ENCODE data around the gene STK25. TPM values are rescaled to one million over a fixed set of nuclear protein-coding genes. Genes with fewer than 3 reads are reported as not detected.

Gene STK25
- total and polyA plus RNA-seq, 2 donors (not counting 3 experiments of a cell fraction or from before 2014, with no cell fraction given) = 286 to 715 TPM

DNA sequence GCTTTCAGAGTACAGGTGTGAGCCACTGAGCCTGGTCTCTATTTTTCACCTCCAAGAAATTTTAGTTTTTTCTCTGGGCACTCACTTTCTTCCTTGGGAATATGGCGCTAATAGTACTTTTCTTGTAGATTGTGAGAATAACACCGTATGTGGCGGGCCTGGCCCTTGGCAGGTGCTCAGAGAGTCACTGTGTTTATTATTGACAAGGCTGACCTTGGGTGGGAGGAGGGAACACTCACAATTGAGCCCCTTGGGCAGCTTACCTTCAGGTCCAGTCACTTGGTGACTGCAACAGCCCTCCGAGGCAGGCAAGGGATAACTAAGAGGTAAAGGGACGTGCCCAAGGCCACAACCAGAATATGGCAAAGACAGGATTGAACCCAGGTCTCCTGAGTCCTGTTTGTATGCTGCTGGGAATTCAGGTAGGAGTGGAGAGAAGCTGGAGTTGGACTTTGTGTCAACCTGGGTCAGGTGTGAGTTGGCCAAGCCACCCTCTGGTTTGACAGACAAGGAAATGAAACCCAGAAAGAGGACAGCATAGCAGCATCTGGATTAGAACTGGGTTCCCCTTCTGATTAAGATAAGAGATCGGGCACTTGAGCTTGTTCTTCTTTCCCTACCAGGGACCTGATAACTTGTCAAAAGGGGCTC is 2.8 kb upstream of the STK25 start:
- ChIA-PET POLR2A (no interaction called here), CTCF (no interaction called here)
- no peak for FAIRE-seq
- no peaks in the 10 kb centered on the region for H3K27me3 ChIP-seq (ENCODE audit: control insufficient read depth in 2 of 2, insufficient read depth in 2 of 2, low read length in 2 of 2)
- no peak overlapping the region for H3K9ac ChIP-seq (replicated peaks; ENCODE audit: extremely low read depth, insufficient read depth, low read length)
- H3K9me1 ChIP-seq (replicated peaks; ENCODE audit: control insufficient read depth, extremely low read depth, insufficient read depth, low read length) = no peaks in the 10 kb centered on the region
- dilution Hi-C loops (cut with MboI; ENCODE audit: extremely low pct_ligation_motif_present, low sequenced_read_pairs) (no loop called here), intact Hi-C loops (cut with micrococcal nuclease) (no loop called here)
- no peak overlapping the region for H3K27ac ChIP-seq (ENCODE audit: insufficient read depth, low read depth, low read length)
- no peaks in the 10 kb centered on the region for H3K36me3 ChIP-seq (ENCODE audit: control insufficient read depth in 2 of 2, extremely low read depth in 1 of 2, insufficient read depth in 2 of 2, low read length in 2 of 2)
- no TSS peak for BruUV-seq (replicated peaks)
- no peak overlapping the region for H3K4me3 ChIP-seq (replicated peaks in 1 of 3; ENCODE audit: insufficient read depth in 1 of 3, low read depth in 1 of 3, low read length in 3 of 3)
- no peaks in the 10 kb centered on the region for H3K9me3 ChIP-seq (replicated peaks; ENCODE audit: control insufficient read depth, insufficient read depth, low read length)
- H3K4me1 ChIP-seq (ENCODE audit: control insufficient read depth, extremely low read depth, insufficient read depth, low read length) = peaks cover 11% of the 10 kb centered on the region
- no peak for DNase-seq (ENCODE audit: low read depth, low spot score)
- peaks cover 17% of the 10 kb centered on the region for H3K79me2 ChIP-seq (ENCODE audit: control insufficient read depth, insufficient read depth, low read length)
- H4K20me1 ChIP-seq (replicated peaks; ENCODE audit: control insufficient read depth, extremely low read depth, insufficient read depth, low read length) = no peaks in the 10 kb centered on the region
- TF ChIP-seq MAX (IDR thresholded peaks at IDR 0.05; ENCODE audit: insufficient read depth, insufficient read length) (no peak), GATA2 (IDR thresholded peaks at IDR 0.05; ENCODE audit: insufficient read depth, insufficient read length, low read depth, low read length) (no peak), MYC (IDR thresholded peaks at IDR 0.05; ENCODE audit: low read depth, low read length) (no peak), JUN (IDR thresholded peaks at IDR 0.05; ENCODE audit: borderline replicate concordance, insufficient read depth, insufficient read length, low read depth) (no peak), FOS (IDR thresholded peaks at IDR 0.05; ENCODE audit: borderline replicate concordance, insufficient read depth, low read length) (no peak), EZH2 (IDR thresholded peaks at IDR 0.05; ENCODE audit: borderline replicate concordance, low read depth, low read length, severe bottlenecking) (no peak), POLR2A (IDR thresholded peaks at IDR 0.05; ENCODE audit: low read depth, low read length) (no peak), POLR2AphosphoS5 (IDR thresholded peaks at IDR 0.05; ENCODE audit: insufficient read depth, low read depth, low read length) (no peak)
- TF ChIP-seq, protein P1, sequence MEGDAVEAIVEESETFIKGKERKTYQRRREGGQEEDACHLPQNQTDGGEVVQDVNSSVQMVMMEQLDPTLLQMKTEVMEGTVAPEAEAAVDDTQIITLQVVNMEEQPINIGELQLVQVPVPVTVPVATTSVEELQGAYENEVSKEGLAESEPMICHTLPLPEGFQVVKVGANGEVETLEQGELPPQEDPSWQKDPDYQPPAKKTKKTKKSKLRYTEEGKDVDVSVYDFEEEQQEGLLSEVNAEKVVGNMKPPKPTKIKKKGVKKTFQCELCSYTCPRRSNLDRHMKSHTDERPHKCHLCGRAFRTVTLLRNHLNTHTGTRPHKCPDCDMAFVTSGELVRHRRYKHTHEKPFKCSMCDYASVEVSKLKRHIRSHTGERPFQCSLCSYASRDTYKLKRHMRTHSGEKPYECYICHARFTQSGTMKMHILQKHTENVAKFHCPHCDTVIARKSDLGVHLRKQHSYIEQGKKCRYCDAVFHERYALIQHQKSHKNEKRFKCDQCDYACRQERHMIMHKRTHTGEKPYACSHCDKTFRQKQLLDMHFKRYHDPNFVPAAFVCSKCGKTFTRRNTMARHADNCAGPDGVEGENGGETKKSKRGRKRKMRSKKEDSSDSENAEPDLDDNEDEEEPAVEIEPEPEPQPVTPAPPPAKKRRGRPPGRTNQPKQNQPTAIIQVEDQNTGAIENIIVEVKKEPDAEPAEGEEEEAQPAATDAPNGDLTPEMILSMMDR (IDR thresholded peaks at IDR 0.05; ENCODE audit: extremely low read depth in 1 of 2, insufficient read depth in 1 of 2, low read depth in 1 of 2, low read length in 2 of 2) = no peak
- H3K4me2 ChIP-seq (ENCODE audit: insufficient read depth, low read length) = no peak overlapping the region
- no peak overlapping the region for H2AFZ ChIP-seq (ENCODE audit: low read depth, low read length)
